ENCODE results near the gene OR11H6. TPM values are rescaled to one million over a fixed set of nuclear protein-coding genes. Genes with fewer than 3 reads are reported as not detected.

OR11H6 gene
- total and polyA plus RNA-seq, 2 donors (not counting 1 experiment from before 2014, with no cell fraction given): not detected

DNA sequence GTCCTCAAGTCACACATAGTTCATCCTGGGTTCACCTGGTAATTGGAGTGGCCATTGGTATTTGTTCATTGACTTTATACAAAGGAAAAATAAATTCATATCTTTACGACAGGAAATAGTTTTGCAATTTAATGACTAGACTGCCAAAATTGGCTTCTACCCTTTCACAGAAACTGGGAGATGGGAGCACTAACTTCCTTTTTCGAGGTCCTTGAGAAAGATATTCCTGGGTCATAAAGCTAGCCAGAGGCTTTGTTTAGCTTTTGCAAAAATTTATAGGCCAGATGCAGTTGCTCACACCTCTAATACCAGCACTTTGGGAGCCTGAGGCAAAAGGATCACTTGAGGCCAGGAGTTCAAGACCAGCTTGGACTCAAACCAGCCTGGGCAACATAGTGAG, 43.0 kb upstream of the OR11H6 start:
- Histone ChIP-seq H4K20me1 (ENCODE audit: control insufficient read depth, extremely low read depth, insufficient read depth, low read length) (no peaks in the 10 kb centered on the region), H3K4me2 (ENCODE audit: extremely low read depth, insufficient read depth, low read length) (no peak overlapping the region), H2AFZ (ENCODE audit: low read length) (no peak overlapping the region), H3K9ac (ENCODE audit: insufficient read depth, low read length) (no peak overlapping the region), H3K4me3 (replicated peaks in 1 of 4; ENCODE audit: control extremely low read depth in 1 of 4, insufficient read depth in 1 of 4, low read depth in 3 of 4, low read length in 4 of 4) (no peak overlapping the region), H3K27me3 (ENCODE audit: control insufficient read depth, insufficient read depth, low read length) (no peaks in the 10 kb centered on the region), H3K36me3 (ENCODE audit: control insufficient read depth, insufficient read depth, low read length) (no peaks in the 10 kb centered on the region), H3K79me2 (ENCODE audit: control insufficient read depth, insufficient read depth, low read length) (no peaks in the 10 kb centered on the region), H3K4me1 (ENCODE audit: control insufficient read depth, extremely low read depth, insufficient read depth, low read length) (no peaks in the 10 kb centered on the region), H3K27ac (ENCODE audit: insufficient read depth, low read length) (no peak overlapping the region), H3K9me3 (ENCODE audit: control insufficient read depth, insufficient read depth, low read depth, low read length) (no peaks in the 10 kb centered on the region)
- DNase-seq (ENCODE audit: low read depth in 2 of 2): no peak
- TF ChIP-seq, protein P1, sequence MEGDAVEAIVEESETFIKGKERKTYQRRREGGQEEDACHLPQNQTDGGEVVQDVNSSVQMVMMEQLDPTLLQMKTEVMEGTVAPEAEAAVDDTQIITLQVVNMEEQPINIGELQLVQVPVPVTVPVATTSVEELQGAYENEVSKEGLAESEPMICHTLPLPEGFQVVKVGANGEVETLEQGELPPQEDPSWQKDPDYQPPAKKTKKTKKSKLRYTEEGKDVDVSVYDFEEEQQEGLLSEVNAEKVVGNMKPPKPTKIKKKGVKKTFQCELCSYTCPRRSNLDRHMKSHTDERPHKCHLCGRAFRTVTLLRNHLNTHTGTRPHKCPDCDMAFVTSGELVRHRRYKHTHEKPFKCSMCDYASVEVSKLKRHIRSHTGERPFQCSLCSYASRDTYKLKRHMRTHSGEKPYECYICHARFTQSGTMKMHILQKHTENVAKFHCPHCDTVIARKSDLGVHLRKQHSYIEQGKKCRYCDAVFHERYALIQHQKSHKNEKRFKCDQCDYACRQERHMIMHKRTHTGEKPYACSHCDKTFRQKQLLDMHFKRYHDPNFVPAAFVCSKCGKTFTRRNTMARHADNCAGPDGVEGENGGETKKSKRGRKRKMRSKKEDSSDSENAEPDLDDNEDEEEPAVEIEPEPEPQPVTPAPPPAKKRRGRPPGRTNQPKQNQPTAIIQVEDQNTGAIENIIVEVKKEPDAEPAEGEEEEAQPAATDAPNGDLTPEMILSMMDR (conservative IDR thresholded peaks at IDR 0.05 in 1 of 2, IDR thresholded peaks at IDR 0.05 in 1 of 2; ENCODE audit: low read depth in 1 of 2, low read length in 2 of 2): no peak
- TF ChIP-seq EZH2 (IDR thresholded peaks at IDR 0.05; ENCODE audit: low read length, missing control alignments): no peak

DNA sequence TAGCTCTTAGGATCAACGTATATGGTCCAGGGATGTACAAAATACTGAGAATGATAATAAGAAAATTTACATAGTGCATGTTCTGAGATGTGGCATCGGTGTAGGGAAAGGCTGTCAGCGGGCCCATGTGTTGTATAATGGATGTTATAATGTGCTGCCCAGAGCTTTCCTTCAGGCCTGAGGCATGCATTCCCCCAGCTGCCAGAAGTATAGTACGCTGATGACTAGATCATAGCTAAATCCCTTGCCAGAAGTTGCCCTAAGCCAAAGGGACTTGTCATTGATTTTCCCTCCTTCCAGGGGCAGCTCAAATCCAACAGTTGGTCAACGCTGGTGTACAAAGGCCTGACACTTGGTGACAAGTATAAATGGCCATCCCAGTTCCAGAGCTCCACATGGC, 39.3 kb upstream of the OR11H6 start:
- no peaks in the 10 kb centered on the region for H3K4me1 ChIP-seq (ENCODE audit: control insufficient read depth, extremely low read depth, insufficient read depth, low read length)
- H2AFZ ChIP-seq (ENCODE audit: low read length): no peak overlapping the region
- TF ChIP-seq, protein P1 (conservative IDR thresholded peaks at IDR 0.05 in 1 of 2, IDR thresholded peaks at IDR 0.05 in 1 of 2; ENCODE audit: low read depth in 1 of 2, low read length in 2 of 2): no peak
- no peak for TF ChIP-seq EZH2 (IDR thresholded peaks at IDR 0.05; ENCODE audit: low read length, missing control alignments)
- no peak overlapping the region for H3K4me2 ChIP-seq (ENCODE audit: extremely low read depth, insufficient read depth, low read length)
- no peaks in the 10 kb centered on the region for H3K27me3 ChIP-seq (ENCODE audit: control insufficient read depth, insufficient read depth, low read length)
- no peak overlapping the region for H3K9ac ChIP-seq (ENCODE audit: insufficient read depth, low read length)
- H3K36me3 ChIP-seq (ENCODE audit: control insufficient read depth, insufficient read depth, low read length): no peaks in the 10 kb centered on the region
- no peaks in the 10 kb centered on the region for H4K20me1 ChIP-seq (ENCODE audit: control insufficient read depth, extremely low read depth, insufficient read depth, low read length)
- DNase-seq (ENCODE audit: low read depth in 2 of 2): no peak
- no peak overlapping the region for H3K4me3 ChIP-seq (replicated peaks in 1 of 4; ENCODE audit: control extremely low read depth in 1 of 4, insufficient read depth in 1 of 4, low read depth in 3 of 4, low read length in 4 of 4)
- no peaks in the 10 kb centered on the region for H3K9me3 ChIP-seq (ENCODE audit: control insufficient read depth, insufficient read depth, low read depth, low read length)
- no peak overlapping the region for H3K27ac ChIP-seq (ENCODE audit: insufficient read depth, low read length)
- H3K79me2 ChIP-seq (ENCODE audit: control insufficient read depth, insufficient read depth, low read length): no peaks in the 10 kb centered on the region

DNA sequence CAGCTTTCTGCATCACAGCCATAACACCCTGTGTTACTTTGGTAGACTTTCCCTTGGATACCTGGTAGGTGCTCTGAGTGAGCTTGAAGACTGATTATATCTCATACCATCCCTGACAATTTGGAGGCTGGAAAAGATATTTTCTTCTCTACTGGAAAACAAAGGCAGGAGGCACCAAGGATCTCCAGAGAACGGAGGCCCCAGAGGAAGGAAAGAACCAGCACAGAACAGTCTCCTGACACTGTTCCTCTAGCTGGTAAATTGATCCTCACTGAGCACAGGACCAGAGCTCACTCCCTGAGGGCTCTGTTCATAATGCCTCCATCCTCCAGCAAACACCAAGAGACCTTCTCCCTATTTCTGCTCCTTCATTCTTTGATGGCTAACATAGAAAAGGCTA, 32.9 kb upstream of the OR11H6 start, which contains the start of gene OR11G2:
TSS of gene OR11G2 (plus strand) at position 301 of the 400 bp plus-strand sequence. CDS start 6,542 bp downstream, outside the sequence.
- Histone ChIP-seq H3K79me2 (ENCODE audit: control insufficient read depth, insufficient read depth, low read length) (no peaks in the 10 kb centered on the region), H3K9me3 (ENCODE audit: control insufficient read depth, insufficient read depth, low read depth, low read length) (no peaks in the 10 kb centered on the region), H3K27me3 (ENCODE audit: control insufficient read depth, insufficient read depth, low read length) (no peaks in the 10 kb centered on the region), H3K36me3 (ENCODE audit: control insufficient read depth, insufficient read depth, low read length) (no peaks in the 10 kb centered on the region), H3K9ac (ENCODE audit: insufficient read depth, low read length) (no peak within 1 kb of the TSS), H4K20me1 (ENCODE audit: control insufficient read depth, extremely low read depth, insufficient read depth, low read length) (no peaks in the 10 kb centered on the region), H3K4me3 (replicated peaks in 1 of 4; ENCODE audit: control extremely low read depth in 1 of 4, insufficient read depth in 1 of 4, low read depth in 3 of 4, low read length in 4 of 4) (no peak within 1 kb of the TSS), H3K27ac (ENCODE audit: insufficient read depth, low read length) (no peak within 1 kb of the TSS), H2AFZ (ENCODE audit: low read length) (no peak within 1 kb of the TSS), H3K4me1 (ENCODE audit: control insufficient read depth, extremely low read depth, insufficient read depth, low read length) (no peaks in the 10 kb centered on the region), H3K4me2 (ENCODE audit: extremely low read depth, insufficient read depth, low read length) (no peak within 1 kb of the TSS)
- TF ChIP-seq, protein P1 (conservative IDR thresholded peaks at IDR 0.05 in 1 of 2, IDR thresholded peaks at IDR 0.05 in 1 of 2; ENCODE audit: low read depth in 1 of 2, low read length in 2 of 2): no peak
- TF ChIP-seq EZH2 (IDR thresholded peaks at IDR 0.05; ENCODE audit: low read length, missing control alignments): no peak
- DNase-seq (ENCODE audit: low read depth in 2 of 2): no peak
